Hematopoietic multipotent progenitor cell (in vitro differentiated cells): ENCODE measurements around the gene CASP9. TPM values are rescaled to one million over a fixed set of nuclear protein-coding genes. Genes with fewer than 3 reads are reported as not detected.
"Not testable (repeated sequence)": the region's sequence is repeated elsewhere in the genome, so short reads cannot be mapped to it uniquely, and the experiment has no call there.

ENCODE experiments used
- DNase-seq, 3 donors: peaks; one replicate each; pipeline ENCODE4 v3.0.0-alpha.2; 2011 to 2015; ENCODE audit warnings: low read depth in 2 of 3, low spot score in 2 of 3
- total RNA-seq: library from RNA; depleted of rRNA; stranded (reverse); fragments of >200 nt; gene quantifications from one replicate; pipeline ENCODE4 v1.2.3, GENCODE V29; 2012

Gene CASP9
- total RNA-seq, 1 donor = 21.3 TPM

DNA sequence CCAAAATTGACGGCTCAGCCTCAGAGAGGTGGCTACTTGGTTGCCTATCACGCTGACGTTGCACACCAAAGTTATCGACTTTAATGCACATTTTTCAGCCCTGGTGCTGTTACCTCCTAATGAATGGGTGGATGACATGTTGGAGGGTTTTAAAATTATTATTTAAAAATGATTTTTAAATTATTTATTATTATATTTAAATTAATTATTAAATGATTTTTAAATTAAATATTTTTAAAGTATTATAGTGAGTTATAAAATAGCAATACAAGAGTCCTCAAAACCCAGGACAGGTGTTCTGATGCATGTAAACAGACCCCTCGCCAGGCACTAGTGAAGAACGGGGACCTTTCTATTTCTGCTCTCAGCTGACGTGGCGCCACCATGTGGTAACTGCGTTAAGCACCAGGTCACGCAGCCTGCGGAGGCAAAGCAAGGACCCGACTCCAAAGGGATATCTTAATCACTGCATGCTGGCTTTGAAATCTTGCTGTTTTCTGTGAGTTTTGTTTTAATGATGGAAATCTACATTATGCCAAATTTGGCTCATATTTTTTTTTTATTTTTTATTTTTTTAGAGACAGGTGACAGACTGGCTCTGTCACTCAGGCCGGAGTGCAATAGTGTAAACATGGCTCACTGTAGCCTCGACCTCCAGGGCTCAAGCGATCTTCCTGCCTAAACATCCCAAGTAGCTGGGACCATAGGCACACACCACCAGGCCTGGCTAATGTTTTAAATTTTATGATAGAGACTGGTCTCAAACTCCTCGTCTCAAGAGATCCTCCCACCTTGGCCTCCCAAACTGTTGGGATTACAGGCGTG is 22.6 kb downstream of the CASP9 start:
- peak in 2 of 3 donors; percentile 44 to 70 for DNase-seq

DNA sequence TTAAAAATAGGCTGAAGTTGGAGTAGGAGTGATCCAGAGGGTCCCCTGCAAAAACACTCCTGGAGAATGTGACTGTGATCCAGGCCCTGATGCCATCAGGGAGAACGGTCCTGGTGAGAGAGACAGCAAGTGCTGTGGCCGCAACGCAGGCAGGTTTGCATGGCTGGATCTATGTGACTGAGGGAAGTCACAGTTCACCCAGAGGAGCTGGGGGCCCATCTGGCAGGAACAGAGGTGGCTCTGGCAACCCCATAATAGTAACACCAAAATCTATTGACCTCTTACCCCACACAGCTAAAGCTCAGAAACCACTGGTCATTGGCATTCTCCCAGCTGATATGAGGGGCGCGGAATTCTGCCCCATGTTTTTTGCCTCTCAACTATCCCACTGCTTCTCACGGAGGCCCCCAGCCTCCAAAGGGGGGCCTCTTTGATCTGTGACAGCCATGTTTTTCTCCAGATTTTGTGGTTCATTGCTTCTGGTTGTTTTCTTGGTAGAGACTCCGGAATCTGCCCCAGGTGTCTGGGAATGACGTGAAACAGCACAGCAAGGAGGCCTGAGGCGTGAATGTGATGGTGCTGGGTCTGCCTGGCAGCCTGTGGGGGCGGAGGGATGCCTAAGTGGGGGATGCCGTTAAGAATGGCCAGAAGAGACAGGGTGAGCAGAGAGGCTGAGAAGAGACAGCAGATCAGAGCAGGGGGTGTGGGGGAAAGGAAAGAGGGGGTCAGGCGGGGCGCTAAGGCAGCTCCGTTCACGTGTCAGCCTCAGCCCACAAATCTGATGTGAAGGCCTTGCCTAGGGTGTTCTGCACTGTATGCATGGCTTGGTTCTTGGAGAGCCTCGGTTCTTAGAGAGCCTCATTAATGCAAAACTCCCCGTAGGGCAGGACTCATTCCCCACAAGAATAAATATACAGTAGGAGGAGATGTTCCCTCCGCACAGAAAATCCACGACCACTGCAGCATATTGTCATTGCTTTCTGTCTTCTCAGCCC is 23.5 kb downstream of the CASP9 start:
- DNase-seq = no peak

- no peak for DNase-seq
Measured at GRCh38 chr1:15493869-15494390, 30.1 kb downstream of the CASP9 start.

- no peak for DNase-seq
Measured at GRCh38 chr1:15492596-15492995, 31.4 kb downstream of the CASP9 start.

DNA sequence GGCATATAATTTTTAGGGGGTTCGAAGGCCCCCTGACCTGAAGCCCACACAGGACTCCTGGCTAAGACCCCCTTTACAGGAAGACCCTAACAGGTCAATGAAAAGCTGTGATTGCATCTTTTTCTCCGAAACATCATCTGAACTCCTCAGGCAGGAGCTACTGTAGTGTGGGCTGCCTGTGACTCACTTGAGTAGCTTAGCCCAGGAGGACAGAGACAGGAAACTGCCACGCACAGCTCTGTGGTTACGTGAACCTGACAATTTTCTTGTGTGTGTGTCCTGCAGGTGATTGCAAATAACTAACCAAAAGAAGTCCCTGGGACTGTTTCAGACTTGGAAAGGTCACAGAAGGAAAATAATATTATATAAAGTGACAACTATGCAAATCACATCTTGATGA is 33.0 kb downstream of the CASP9 start:
- DNase-seq = not testable (repeated sequence)

GRCh38 chr1:15489052-15489736 is 34.8 kb downstream of the CASP9 start:
- DNase-seq = no peak

- DNase-seq = no peak
Measured at GRCh38 chr1:15488371-15488770, 35.6 kb downstream of the CASP9 start.

DNA sequence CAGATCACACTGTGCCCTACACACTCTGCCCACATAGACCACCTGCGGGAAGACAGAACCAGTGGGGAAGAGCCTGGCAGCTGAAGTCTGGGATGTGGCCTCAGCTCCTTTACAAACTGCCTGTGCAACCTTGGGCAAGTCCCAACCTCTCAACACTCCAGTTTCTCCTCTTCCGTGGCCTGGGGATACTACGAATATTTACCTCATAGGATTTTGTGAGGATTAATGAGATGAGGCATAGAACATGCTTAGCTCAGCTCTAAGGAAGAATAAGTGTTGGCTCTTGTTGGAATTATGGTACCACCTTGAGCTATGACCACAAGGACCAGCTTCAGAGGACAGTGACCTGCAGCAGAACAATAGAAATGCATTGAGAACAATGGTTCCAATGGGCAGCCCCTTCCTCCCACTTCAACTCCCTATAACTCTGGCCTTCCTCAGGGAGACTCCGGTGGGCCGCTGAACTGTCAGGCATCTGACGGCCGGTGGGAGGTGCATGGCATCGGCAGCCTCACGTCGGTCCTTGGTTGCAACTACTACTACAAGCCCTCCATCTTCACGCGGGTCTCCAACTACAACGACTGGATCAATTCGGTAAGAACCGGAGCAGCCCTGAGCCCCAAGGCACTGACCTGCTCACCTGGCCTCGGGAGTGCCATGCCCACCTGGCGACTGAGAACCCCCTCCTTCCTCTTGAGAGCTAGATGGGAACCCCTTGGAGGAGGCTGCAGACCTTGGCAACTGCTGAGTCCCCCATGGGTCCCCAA is 37.0 kb downstream of the CASP9 start:
- not testable (repeated sequence) for DNase-seq

DNA sequence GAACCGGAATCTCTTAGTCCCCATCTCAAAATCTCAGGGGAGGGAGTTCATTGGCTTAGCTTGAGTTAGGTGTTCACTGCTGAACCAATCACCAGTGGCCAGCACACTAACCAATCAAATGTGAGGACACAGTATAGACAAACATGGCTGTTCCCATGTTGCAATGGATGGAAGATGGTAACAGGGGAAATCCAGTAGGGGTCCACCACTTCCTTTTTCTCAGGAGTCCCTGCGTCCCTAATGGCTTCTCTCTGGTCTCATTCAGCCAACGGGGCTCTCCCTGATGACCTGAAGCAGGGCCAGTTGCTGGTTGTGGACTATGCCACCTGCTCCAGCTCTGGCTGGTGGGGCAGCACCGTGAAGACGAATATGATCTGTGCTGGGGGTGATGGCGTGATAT is 38.4 kb downstream of the CASP9 start:
- DNase-seq = no peak

GRCh38 chr1:15484443-15484842 is 39.6 kb downstream of the CASP9 start:
- not testable (repeated sequence) for DNase-seq

GRCh38 chr1:15483971-15484370 is 40.0 kb downstream of the CASP9 start:
- DNase-seq = no peak

DNA sequence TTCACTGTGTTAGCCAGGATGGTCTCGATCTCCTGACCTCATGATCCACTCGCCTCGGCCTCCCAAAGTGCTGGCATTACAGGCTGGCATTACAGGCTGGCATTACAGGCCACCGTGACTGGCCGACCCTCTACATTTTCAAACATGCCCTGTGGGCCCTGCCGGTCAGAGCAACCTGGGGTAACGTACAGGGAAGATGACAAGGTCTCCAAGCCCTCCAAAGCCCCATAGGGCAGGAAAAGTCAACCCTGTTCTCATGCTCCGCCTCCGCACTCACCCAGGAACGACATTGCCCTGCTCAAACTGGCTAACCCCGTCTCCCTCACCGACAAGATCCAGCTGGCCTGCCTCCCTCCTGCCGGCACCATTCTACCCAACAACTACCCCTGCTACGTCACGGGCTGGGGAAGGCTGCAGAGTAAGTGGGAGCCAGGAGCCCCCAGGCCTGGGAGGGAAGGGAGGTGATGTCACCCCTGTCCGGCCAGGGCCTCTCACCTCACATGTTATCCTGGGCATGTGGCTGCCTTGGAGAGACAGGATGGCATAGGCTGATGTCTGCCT is 41.0 kb downstream of the CASP9 start:
- not testable (repeated sequence) for DNase-seq

GRCh38 chr1:15482455-15482854 is 41.6 kb downstream of the CASP9 start:
- DNase-seq = not testable (repeated sequence)

GRCh38 chr1:15479654-15480347 is 44.2 kb downstream of the CASP9 start:
- no peak for DNase-seq

DNA sequence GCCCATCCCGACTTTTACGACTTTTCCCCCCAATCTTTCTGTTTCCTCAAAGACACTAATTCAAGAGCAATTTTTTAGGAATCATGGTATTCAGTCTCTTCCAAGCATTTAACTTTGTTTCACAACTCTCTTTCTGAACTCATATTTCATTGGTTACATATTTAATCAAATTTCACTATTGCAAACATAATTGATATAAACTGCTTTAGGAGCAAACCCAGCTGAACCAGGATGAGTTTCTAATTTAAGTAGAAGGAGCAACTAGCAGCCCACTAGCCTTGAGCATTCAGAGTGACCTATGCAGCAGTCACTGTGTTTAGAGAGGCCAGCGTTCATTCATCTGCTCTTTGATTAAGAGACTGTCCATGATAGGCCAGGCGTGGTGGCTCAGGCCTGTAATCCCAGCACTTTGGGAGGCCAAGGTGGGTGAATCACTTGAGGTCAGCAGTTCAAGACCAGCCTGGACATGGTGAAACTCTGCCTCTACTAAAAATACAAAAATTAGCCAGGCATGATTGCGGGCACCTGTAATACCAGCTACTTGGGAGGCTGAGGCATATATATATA is 46.3 kb downstream of the CASP9 start:
- DNase-seq = no peak

DNA sequence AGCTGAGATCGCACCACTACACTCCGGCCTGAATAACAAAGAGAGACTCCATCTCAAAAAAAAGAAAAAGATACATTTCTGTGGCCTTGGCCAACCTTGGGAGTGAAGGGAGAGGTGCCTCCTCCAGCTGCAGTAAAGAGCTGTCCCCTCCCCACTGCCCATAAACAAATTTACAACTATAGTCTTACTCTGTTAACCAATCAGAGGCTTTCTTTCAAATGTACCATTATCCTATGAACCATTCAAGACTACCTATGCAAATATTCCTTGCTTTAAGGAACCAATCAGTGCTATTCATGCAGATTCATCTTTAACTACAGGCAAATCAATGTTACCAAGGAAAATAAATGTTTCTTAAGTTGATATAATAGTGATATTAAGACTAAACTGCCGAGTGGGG is 47.1 kb downstream of the CASP9 start:
- DNase-seq = no peak

GRCh38 chr1:15475752-15476314 is 48.2 kb downstream of the CASP9 start, which contains the start of gene CELA2B:
Gene CELA2B, plus strand, starts transcription at chr1:15476104. Its CDS starts 22 bp downstream, at chr1:15476126.
- no peak for DNase-seq

- no peak for DNase-seq
Measured at GRCh38 chr1:15472587-15472986, 51.4 kb downstream of the CASP9 start.
